ENCODE results near the gene SHKBP1. TPM values are rescaled to one million over a fixed set of nuclear protein-coding genes. Genes with fewer than 3 reads are reported as not detected.
A peak's percentile ranks its signal among the peaks of the same experiment; 100 is the strongest.

SHKBP1 gene
- total RNA-seq, 1 donor from 2014 or later = 192 TPM

DNA sequence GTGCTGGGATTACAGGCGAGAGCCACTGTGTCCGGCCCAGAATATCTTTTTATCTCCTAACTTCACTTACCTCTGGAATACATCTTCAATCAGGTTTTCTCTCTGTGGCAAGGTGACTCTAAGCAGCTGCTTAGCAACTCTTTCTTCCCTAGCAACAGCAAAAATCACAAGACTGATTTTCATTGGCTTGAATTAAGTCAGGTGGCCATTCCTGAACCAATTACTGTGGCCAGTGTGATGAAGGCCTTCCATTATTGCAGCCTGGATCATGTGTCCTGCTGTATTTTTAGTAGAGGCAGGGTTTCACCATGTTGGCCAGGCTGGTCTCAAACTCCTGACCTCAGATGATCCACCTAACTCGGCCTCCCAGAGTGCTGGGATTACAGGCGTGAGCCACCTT is 15.5 kb downstream of the SHKBP1 start:
- Histone ChIP-seq H3K4me1 (peaks cover 2 to 5% of the 10 kb centered on the region in 2 donors), H3K4me3 (no peak overlapping the region), H3K9me3 (no peaks in the 10 kb centered on the region), H3K27ac (no peak overlapping the region), H3K36me3 (peaks cover 10 to 16% of the 10 kb centered on the region in 2 donors), H3K27me3 (no peaks in the 10 kb centered on the region)
- intact Hi-C loops (cut with DNase I) = loop anchor here (10.0 kb wide), 1 partner anchor 287 kb away; no protein-coding TSS in a partner anchor
- no peak for DNase-seq (ENCODE audit: low spot score in 2 of 2)
- TF ChIP-seq, protein P1, sequence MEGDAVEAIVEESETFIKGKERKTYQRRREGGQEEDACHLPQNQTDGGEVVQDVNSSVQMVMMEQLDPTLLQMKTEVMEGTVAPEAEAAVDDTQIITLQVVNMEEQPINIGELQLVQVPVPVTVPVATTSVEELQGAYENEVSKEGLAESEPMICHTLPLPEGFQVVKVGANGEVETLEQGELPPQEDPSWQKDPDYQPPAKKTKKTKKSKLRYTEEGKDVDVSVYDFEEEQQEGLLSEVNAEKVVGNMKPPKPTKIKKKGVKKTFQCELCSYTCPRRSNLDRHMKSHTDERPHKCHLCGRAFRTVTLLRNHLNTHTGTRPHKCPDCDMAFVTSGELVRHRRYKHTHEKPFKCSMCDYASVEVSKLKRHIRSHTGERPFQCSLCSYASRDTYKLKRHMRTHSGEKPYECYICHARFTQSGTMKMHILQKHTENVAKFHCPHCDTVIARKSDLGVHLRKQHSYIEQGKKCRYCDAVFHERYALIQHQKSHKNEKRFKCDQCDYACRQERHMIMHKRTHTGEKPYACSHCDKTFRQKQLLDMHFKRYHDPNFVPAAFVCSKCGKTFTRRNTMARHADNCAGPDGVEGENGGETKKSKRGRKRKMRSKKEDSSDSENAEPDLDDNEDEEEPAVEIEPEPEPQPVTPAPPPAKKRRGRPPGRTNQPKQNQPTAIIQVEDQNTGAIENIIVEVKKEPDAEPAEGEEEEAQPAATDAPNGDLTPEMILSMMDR (IDR thresholded peaks at IDR 0.05) = no peak

DNA sequence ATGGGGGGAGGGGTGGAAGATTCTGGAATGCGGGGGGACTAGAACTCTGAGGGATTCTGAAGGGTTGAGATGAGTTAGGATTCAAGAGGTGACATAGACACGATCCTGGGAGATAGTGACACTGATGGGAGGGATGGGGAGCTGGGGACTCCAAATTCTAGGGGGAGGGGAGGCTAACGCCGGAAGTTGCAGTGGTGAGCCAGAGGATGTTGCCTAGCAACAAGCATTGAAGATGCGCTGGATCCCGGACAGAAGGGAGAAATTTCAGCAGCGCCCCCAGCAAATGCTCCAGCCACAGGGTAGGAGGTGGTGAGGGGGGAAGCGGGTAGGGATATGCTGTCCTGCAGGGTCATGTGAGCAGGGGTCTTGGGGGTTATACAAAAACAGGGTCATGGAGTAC is 17.6 kb downstream of the SHKBP1 start:
- TF ChIP-seq, protein P1 (IDR thresholded peaks at IDR 0.05) = no peak
- H3K27me3 ChIP-seq = no peaks in the 10 kb centered on the region
- intact Hi-C loops (cut with DNase I) = loop anchor here (10.0 kb wide), 1 partner anchor 289 kb away; no protein-coding TSS in a partner anchor
- no peak for DNase-seq (ENCODE audit: low spot score in 2 of 2)
- H3K4me1 ChIP-seq = peaks cover 15 to 22% of the 10 kb centered on the region in 2 donors
- no peak overlapping the region for H3K4me3 ChIP-seq
- H3K27ac ChIP-seq = no peak overlapping the region
- no peaks in the 10 kb centered on the region for H3K36me3 ChIP-seq
- H3K9me3 ChIP-seq = no peaks in the 10 kb centered on the region

GRCh38 chr19:40594657-40595091 is 18.0 kb downstream of the SHKBP1 start:
- Histone ChIP-seq H3K9me3 (no peaks in the 10 kb centered on the region), H3K36me3 (no peaks in the 10 kb centered on the region), H3K27me3 (no peaks in the 10 kb centered on the region), H3K27ac (no peak overlapping the region), H3K4me1 (peaks cover 15 to 26% of the 10 kb centered on the region in 2 donors), H3K4me3 (no peak overlapping the region)
- intact Hi-C loops (cut with DNase I) = loop anchor here (5.0 to 10.0 kb wide), 3 partner anchors 192 to 290 kb away; partner anchors contain the start of genes C19orf47 and PLD3
- TF ChIP-seq, protein P1 (IDR thresholded peaks at IDR 0.05) = no peak
- no peak for DNase-seq (ENCODE audit: low spot score in 2 of 2)

DNA sequence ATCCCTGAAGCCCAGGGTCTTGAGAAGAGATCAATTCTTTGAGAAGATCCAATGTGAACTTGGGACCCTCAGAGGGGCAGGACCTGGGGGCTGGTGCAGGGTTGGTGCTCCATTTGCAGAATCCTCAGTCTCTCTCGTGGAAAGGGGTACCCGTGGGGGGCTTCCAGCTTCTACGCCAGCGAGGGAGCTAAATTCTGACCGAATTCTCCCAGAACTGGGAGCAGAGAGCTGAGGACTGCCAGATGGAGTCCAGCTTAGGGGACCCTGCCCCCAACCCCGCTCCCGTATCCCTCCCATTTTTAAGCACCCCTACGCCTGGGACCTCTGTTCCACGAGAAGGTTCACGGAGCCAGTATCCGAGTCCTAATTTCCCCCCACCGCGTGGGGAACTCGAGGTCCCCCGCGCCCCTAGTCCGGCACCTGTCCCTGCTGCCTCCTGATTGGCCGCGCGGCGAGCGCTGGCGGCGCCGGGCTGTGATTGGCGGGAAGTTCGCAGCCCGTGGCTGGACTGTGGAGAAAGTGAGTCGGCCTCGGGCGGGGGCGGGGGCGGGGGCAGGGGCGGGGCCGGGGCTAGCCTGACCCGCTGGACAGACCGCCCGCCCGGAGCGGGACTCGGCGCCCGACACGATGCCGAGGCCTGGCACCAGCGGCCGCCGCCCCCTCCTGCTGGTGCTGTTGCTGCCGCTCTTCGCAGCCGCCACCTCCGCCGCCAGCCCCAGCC is 20.1 kb downstream of the SHKBP1 start:
- no peaks in the 10 kb centered on the region for H3K27me3 ChIP-seq
- H3K9me3 ChIP-seq = no peaks in the 10 kb centered on the region
- peak overlapping the region; percentile 41 to 57 for H3K4me3 ChIP-seq
- H3K36me3 ChIP-seq = no peaks in the 10 kb centered on the region
- peak in 1 of 2 donors; percentile 86 for DNase-seq (ENCODE audit: low spot score in 2 of 2)
- H3K4me1 ChIP-seq = peaks cover 17 to 43% of the 10 kb centered on the region in 2 donors
- TF ChIP-seq, protein P1 (IDR thresholded peaks at IDR 0.05) = no peak
- H3K27ac ChIP-seq = no peak overlapping the region
- intact Hi-C loops (cut with DNase I) = loop anchor here (5.0 to 10.0 kb wide), 3 partner anchors 194 to 292 kb away; partner anchors contain the start of genes C19orf47 and PLD3

GRCh38 chr19:40597329-40597838 is 20.7 kb downstream of the SHKBP1 start:
- DNase-seq (ENCODE audit: low spot score in 2 of 2) = no peak
- intact Hi-C loops (cut with DNase I) = loop anchor here (5.0 to 10.0 kb wide), 3 partner anchors 195 to 293 kb away; partner anchors contain the start of genes C19orf47 and PLD3
- no peaks in the 10 kb centered on the region for H3K9me3 ChIP-seq
- TF ChIP-seq, protein P1 (IDR thresholded peaks at IDR 0.05) = no peak
- no peaks in the 10 kb centered on the region for H3K27me3 ChIP-seq
- no peaks in the 10 kb centered on the region for H3K36me3 ChIP-seq
- H3K27ac ChIP-seq = no peak overlapping the region
- peak overlapping the region; percentile 41 to 57 for H3K4me3 ChIP-seq
- H3K4me1 ChIP-seq = peaks cover 17 to 43% of the 10 kb centered on the region in 2 donors
